ENCODE data around the gene DSCAML1. TPM values are rescaled to one million over a fixed set of nuclear protein-coding genes. Genes with fewer than 3 reads are reported as not detected.

DSCAML1 gene
- total and polyA plus RNA-seq, 10 of the 15 experiments (the other 5 are each of a cell fraction or from before 2014, with no cell fraction given) = 0.03 to 0.18 (median 0.06) TPM; not detected in 1

DNA sequence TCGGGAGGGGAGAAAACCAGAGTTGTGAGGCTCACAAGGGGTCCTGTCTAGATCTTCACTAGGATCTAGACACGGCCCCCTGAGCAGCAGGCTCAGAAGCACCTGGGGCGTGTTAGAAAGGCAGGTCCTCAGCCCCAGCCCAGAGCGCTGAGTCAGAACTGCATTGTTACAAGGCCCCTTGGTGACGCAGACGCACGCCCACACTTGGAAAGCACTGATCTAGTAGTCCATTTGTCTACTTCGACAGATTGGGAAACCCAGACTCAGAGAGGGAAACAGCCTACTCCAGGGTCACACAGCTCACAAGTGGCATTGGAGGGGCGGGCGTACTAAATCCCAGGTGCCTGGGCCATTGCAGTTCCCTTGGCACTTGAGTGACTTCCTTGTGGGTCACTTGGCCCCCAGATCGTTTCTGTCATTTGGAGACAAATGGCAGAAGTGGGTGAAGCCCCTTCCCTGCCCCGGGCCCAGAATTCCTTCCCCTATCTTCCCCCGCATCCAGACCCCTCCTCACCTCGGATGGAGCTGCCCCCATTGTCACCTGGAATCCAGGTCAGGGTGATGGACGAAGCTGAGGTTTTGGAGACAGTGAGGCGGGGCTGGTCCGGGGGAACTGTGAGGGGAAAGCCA is 358.5 kb downstream of the DSCAML1 start:
- WGBS (ENCODE audit: insufficient coverage, insufficient replicate concordance, low lambda C conversion rate, missing lambda C conversion rate) = 19% methylated on average over 16 of the region's 17 CpGs
- peaks cover 15% of the 10 kb centered on the region for H3K4me1 ChIP-seq (ENCODE audit: control insufficient read depth, insufficient read depth, low read length)
- CTCF ChIA-PET = interaction anchor here (0.6 to 0.7 kb wide), 2 partner anchors 185 to 404 kb away, joined by 3 read pairs; no protein-coding TSS in a partner anchor
- H3K27me3 ChIP-seq (replicated peaks in 1 of 2; ENCODE audit: control insufficient read depth in 2 of 2, insufficient read depth in 2 of 2, low read length in 1 of 2) = no peaks in the 10 kb centered on the region; a peak in 1 of 4 replicates
- FAIRE-seq (no peak), ATAC-seq (peak; percentile 85), DNase-seq (ENCODE audit: low read depth, low spot score) (no peak)
- POLR2A ChIA-PET = no interaction called here
- no peak overlapping the region for H3K9ac ChIP-seq (ENCODE audit: control insufficient read depth, insufficient read depth, low read length)
- H3K27ac ChIP-seq (ENCODE audit: control insufficient read depth, insufficient read depth) = no peak overlapping the region
- no peaks in the 10 kb centered on the region for H3K79me2 ChIP-seq (ENCODE audit: control insufficient read depth, insufficient read depth, low read length)
- no peaks in the 10 kb centered on the region for H3K36me3 ChIP-seq (ENCODE audit: control insufficient read depth in 2 of 2, insufficient read depth in 2 of 2, low read length in 1 of 2)
- intact Hi-C loops (cut with micrococcal nuclease; ENCODE audit: unreplicated experiment) = no loop called here
- no peaks in the 10 kb centered on the region for H3K9me3 ChIP-seq (replicated peaks; ENCODE audit: control insufficient read depth, insufficient read depth, low read length)
- in situ Hi-C loops (cut with MboI) = loop anchor here (25.0 kb wide), 1 partner anchor 624 kb away; no protein-coding TSS in a partner anchor
- H4K20me1 ChIP-seq (ENCODE audit: control insufficient read depth, insufficient read depth) = no peaks in the 10 kb centered on the region
- no peak overlapping the region for H3K4me3 ChIP-seq
- no peak overlapping the region for H3K4me2 ChIP-seq (ENCODE audit: control insufficient read depth, insufficient read depth)
- RAD21 ChIA-PET (ENCODE audit: unreplicated experiment) = interaction anchor here (0.6 to 0.9 kb wide), 2 partner anchors 14 to 377 kb away, joined by 3 read pairs; no protein-coding TSS in a partner anchor
- H2AFZ ChIP-seq (ENCODE audit: control insufficient read depth, low read depth, low read length) = no peak overlapping the region
- no TSS peak for BruUV-seq (replicated peaks)
- SMC1A ChIA-PET (ENCODE audit: uncharacterized antibody, unreplicated experiment) = interaction anchor here (0.7 to 1.3 kb wide), 2 partner anchors 12 to 196 kb away, joined by 4 read pairs; no protein-coding TSS in a partner anchor
- TF ChIP-seq DPF2 (IDR thresholded peaks at IDR 0.05) (peak; percentile 70; the same call in 1 of the 2 replicates), YY1 (IDR thresholded peaks at IDR 0.05; ENCODE audit: low read depth, low read length) (no peak), CREB1 (IDR thresholded peaks at IDR 0.05; ENCODE audit: low read depth) (peak; percentile 71), TCF12 (IDR thresholded peaks at IDR 0.05; ENCODE audit: low read depth, low read length) (peak; percentile 64; the same call in 1 of the 2 replicates), EGR1 (IDR thresholded peaks at IDR 0.05; ENCODE audit: borderline replicate concordance in 1 of 2, low read depth in 2 of 2, low read length in 2 of 2) (peak in 1 of 2 experiments; percentile 48; a peak in 1 of 3 replicates), SP1 (IDR thresholded peaks at IDR 0.05; ENCODE audit: low read depth, low read length) (peak; percentile 35), PAX5 (IDR thresholded peaks at IDR 0.05; ENCODE audit: borderline replicate concordance, low read depth, low read length) (peak; percentile 70; the same call in 1 of the 2 replicates), IRF4 (IDR thresholded peaks at IDR 0.05; ENCODE audit: low read depth, low read length) (peak; percentile 85), ZBTB11 (CRISPR knock-in tag; IDR thresholded peaks at IDR 0.05) (no peak), E2F4 (IDR thresholded peaks at IDR 0.05; ENCODE audit: low read depth, low read length) (no peak), NR2F1 (conservative IDR thresholded peaks at IDR 0.05) (no peak), EP300 (IDR thresholded peaks at IDR 0.05; ENCODE audit: borderline replicate concordance in 1 of 2, control insufficient read depth in 1 of 2, low read depth in 2 of 2, low read length in 2 of 2) (peak in 1 of 2 experiments; percentile 22; a peak in 1 of 4 replicates), BHLHE40 (IDR thresholded peaks at IDR 0.05; ENCODE audit: borderline replicate concordance in 1 of 2, low read depth in 2 of 2, low read length in 1 of 2) (peak in 1 of 2 experiments; percentile 33; a peak in 2 of 4 replicates), JUNB (IDR thresholded peaks at IDR 0.05) (peak; percentile 89), ZNF24 (IDR thresholded peaks at IDR 0.05) (no peak), IKZF1 (conservative IDR thresholded peaks at IDR 0.05) (peak; percentile 56; the same call in 1 of the 2 replicates), EED (IDR thresholded peaks at IDR 0.05; ENCODE audit: low read depth) (peak; percentile 68), BCL11A (IDR thresholded peaks at IDR 0.05; ENCODE audit: low read depth, low read length) (peak; percentile 56; the same call in 1 of the 2 replicates)
- TF ChIP-seq, protein P1, sequence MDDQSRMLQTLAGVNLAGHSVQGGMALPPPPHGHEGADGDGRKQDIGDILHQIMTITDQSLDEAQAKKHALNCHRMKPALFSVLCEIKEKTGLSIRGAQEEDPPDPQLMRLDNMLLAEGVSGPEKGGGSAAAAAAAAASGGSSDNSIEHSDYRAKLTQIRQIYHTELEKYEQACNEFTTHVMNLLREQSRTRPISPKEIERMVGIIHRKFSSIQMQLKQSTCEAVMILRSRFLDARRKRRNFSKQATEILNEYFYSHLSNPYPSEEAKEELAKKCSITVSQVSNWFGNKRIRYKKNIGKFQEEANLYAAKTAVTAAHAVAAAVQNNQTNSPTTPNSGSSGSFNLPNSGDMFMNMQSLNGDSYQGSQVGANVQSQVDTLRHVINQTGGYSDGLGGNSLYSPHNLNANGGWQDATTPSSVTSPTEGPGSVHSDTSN (IDR thresholded peaks at IDR 0.05; ENCODE audit: insufficient replicate concordance, low read depth, low read length) = peak; percentile 44

Measured in GM12878 (cell line).